GM12874 (cell line): ENCODE measurements around the gene AFF1.

ENCODE experiments used
- TF ChIP-seq, protein P1 (sequence below): IDR thresholded peaks from 2 replicates; pipeline ENCODE4 v1.5.1; 2011; ENCODE audit warnings: low read depth, mild to moderate bottlenecking, control low read depth, low read length, moderate library complexity; ENCODE audit not compliant: insufficient read depth

The AFF1 gene

DNA sequence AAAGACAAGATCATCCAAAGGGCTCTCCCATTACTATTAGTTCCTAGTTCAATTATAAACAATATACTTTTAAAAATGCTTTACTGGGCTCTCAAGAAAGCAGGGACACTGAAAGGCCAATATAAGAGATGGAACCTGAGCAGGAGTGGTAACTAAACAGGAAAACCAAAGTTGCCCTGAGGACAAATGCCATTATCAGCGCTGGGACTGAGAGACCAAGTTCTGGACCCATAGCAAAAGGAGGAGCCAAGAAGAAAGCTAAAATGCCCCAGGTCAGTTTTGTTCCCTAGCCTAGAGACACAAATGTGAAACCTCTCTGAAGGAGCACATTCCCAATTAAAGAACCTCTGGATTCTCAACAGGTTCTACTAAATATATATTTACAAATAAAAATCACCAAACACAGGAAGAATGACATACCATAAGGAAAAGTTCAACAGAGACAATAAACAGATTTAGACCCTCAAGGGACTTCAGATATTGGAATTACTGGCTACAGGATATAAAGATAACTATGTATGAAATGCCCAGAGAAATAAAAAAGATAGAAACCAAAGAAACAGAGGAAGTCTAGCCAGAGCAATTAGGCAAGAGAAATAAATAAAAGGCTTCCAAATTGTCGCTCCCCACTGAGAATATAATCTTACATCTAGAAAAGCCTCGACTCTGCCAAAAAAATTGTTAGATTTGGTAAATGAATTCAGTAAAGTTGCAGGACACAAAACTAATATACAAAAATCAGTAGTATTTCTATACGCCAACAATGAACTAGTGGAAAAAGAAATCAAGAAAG, 218.5 kb downstream of the AFF1 start:
- TF ChIP-seq, protein P1, sequence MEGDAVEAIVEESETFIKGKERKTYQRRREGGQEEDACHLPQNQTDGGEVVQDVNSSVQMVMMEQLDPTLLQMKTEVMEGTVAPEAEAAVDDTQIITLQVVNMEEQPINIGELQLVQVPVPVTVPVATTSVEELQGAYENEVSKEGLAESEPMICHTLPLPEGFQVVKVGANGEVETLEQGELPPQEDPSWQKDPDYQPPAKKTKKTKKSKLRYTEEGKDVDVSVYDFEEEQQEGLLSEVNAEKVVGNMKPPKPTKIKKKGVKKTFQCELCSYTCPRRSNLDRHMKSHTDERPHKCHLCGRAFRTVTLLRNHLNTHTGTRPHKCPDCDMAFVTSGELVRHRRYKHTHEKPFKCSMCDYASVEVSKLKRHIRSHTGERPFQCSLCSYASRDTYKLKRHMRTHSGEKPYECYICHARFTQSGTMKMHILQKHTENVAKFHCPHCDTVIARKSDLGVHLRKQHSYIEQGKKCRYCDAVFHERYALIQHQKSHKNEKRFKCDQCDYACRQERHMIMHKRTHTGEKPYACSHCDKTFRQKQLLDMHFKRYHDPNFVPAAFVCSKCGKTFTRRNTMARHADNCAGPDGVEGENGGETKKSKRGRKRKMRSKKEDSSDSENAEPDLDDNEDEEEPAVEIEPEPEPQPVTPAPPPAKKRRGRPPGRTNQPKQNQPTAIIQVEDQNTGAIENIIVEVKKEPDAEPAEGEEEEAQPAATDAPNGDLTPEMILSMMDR = no peak

DNA sequence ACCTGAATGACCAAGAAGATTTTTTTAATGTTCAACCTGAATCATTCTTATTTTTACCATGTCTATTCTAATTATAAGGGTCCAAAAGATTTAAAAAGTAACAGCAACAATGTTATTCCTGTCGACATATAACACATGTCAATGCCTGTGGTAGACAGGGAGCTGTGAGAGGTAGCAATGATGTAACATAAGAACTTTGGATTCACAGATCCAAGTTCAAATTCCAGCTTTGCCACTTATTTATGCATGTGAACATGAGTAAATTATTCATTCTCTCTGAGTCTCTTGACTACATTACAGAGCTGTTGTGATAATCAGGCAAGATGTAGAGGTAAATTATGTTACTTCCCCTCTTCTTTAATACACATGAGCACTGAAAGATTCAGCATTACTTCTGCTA, 231.1 kb downstream of the AFF1 start:
- TF ChIP-seq, protein P1 = no peak

DNA sequence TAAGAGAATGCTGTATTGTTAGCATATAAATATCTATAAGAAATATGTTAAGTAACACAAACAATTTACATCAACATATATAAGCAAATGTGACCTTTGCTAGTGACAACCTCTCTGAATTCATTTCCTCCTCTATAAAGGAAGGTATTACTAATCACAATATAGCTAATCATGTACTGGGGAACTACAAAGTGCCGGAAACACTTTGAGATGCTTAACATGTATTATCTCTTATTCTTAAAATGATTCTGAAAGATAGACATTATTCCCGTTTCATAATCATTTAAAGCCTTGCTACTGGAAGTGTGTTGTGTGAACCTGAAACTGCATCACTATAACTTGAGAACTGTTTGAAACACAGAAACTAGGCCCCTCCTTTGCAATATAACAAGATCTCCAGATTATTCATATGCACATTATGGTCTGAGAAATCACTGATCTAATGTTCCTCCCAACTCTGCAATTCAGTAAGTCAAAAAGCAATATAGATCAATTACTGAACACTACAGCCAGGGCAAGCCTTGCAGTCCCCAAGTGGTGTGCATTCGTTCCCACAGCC, 231.6 kb downstream of the AFF1 start:
- TF ChIP-seq, protein P1 = no peak

DNA sequence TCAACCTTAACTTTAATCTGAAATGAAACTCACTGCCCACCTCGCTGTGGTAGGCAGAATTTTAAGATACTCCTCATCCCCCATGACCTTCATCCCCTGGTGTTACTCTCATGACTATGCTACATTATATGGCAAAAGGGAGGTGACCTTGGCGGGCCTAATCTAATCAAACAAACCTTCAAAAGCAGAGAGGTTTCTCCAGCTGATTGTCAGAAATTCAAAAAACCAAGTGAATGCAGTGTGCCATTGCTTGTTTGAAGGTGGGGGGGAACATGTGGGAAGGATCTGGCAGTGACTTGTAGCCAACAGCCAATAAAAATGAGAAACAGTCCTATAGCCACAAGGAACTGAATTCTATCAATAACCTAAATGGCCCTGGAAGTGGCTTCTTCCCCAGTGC, 237.1 kb downstream of the AFF1 start:
- TF ChIP-seq, protein P1 = no peak

DNA sequence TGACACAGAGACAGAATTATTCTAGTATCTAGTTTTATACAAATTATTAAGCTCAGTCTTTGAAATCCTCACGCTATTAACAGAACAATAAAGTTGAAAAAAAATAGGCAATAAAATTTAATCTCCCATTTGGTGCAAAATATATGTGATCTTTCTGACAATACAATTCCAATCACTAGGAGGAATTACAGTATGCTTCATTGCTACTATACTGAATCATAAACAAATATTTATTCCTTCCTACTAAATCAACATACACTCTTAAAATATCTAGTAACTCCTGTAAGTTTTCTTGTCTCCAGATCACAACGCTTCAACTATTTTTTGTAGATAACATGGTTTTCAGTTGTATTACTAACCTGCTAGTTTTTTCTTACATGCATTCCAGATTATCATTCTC, 239.9 kb downstream of the AFF1 start:
- TF ChIP-seq, protein P1 = no peak

DNA sequence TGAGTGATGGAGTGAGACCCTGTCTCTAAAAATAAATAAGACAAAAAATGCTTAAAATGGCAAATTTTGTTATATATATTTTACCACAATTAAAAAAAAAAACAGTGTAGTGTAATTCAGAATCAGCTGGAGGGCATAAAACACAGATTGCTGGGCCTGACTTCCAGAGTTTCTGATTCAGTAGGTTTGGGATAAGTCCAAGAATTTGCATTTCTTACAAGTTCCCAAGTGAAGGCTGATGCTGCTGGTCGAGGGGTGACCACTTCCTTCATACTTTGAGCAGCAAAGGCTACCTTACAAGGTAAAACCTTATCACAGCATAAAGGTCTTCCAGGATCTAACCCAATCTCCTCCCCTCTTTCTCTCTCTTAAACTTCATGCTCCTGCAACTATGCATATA, 244.9 kb downstream of the AFF1 start:
- TF ChIP-seq, protein P1 = no peak

DNA sequence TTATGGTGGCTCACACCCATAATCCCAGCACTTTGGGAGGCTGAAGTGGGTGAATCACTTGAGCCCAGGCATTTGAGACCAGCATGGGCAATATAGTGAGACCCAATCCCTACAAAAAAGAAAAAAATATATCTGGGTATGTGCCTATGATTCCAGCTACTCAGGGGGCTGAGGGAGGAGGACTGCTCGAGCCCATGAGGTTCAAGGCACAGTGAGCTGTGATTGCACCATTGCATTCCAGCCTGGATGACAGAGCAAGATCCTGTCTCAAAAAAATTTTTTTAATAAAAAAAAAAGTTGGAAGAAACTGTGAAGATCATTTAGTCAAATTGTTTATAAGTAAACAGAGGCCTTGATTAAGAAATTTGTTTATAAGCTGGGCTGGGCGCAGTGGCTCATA, 246.0 kb downstream of the AFF1 start:
- TF ChIP-seq, protein P1 = no peak
